ENCODE data around the gene PPEF1.

DNA sequence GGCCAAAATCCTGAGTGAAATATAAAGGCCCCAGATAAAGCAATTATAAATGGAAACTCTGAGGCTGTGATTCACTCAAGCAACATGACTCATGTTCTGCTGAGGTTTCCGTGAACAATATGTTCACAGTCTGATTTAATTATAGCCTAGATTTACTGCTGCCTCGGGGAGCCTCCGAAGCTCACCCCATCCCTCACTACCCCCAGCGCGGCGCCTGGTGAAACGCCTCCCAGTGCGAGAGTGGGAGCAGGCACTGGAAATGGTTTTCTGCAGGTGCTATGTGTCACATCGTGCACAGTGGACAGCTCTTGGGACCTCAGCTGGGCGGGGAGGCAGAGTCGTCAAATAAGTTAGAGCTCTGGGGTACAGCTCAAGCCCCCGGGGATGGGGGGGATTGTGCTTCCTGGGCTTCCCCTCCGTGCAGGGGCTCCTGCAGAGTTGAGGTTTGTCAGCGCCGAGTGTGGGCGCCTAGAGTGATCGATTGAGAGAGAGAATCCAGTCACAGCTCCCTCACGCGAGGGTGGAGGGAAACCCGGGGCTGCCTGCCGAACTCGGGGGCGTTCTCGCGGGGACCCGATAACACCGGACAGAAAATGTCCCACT lies 165.8 kb downstream of the PPEF1 start:
- TF ChIP-seq POLR2A (IDR thresholded peaks at IDR 0.05): no peak
- TF ChIP-seq, protein P1, sequence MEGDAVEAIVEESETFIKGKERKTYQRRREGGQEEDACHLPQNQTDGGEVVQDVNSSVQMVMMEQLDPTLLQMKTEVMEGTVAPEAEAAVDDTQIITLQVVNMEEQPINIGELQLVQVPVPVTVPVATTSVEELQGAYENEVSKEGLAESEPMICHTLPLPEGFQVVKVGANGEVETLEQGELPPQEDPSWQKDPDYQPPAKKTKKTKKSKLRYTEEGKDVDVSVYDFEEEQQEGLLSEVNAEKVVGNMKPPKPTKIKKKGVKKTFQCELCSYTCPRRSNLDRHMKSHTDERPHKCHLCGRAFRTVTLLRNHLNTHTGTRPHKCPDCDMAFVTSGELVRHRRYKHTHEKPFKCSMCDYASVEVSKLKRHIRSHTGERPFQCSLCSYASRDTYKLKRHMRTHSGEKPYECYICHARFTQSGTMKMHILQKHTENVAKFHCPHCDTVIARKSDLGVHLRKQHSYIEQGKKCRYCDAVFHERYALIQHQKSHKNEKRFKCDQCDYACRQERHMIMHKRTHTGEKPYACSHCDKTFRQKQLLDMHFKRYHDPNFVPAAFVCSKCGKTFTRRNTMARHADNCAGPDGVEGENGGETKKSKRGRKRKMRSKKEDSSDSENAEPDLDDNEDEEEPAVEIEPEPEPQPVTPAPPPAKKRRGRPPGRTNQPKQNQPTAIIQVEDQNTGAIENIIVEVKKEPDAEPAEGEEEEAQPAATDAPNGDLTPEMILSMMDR (IDR thresholded peaks at IDR 0.05): no peak
